HG03039 (cell line): ENCODE measurements around the gene RIF1.

Source experiments
- ATAC-seq: cut with Tn5 transposase; IDR thresholded peaks from one replicate; pipeline ENCODE4 v1.9.1; 2021; ENCODE audit warnings: mild to moderate bottlenecking, moderate library complexity; ENCODE audit not compliant: unreplicated experiment

Gene RIF1, protein sequence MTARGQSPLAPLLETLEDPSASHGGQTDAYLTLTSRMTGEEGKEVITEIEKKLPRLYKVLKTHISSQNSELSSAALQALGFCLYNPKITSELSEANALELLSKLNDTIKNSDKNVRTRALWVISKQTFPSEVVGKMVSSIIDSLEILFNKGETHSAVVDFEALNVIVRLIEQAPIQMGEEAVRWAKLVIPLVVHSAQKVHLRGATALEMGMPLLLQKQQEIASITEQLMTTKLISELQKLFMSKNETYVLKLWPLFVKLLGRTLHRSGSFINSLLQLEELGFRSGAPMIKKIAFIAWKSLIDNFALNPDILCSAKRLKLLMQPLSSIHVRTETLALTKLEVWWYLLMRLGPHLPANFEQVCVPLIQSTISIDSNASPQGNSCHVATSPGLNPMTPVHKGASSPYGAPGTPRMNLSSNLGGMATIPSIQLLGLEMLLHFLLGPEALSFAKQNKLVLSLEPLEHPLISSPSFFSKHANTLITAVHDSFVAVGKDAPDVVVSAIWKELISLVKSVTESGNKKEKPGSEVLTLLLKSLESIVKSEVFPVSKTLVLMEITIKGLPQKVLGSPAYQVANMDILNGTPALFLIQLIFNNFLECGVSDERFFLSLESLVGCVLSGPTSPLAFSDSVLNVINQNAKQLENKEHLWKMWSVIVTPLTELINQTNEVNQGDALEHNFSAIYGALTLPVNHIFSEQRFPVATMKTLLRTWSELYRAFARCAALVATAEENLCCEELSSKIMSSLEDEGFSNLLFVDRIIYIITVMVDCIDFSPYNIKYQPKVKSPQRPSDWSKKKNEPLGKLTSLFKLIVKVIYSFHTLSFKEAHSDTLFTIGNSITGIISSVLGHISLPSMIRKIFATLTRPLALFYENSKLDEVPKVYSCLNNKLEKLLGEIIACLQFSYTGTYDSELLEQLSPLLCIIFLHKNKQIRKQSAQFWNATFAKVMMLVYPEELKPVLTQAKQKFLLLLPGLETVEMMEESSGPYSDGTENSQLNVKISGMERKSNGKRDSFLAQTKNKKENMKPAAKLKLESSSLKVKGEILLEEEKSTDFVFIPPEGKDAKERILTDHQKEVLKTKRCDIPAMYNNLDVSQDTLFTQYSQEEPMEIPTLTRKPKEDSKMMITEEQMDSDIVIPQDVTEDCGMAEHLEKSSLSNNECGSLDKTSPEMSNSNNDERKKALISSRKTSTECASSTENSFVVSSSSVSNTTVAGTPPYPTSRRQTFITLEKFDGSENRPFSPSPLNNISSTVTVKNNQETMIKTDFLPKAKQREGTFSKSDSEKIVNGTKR (N-terminal part only)

DNA sequence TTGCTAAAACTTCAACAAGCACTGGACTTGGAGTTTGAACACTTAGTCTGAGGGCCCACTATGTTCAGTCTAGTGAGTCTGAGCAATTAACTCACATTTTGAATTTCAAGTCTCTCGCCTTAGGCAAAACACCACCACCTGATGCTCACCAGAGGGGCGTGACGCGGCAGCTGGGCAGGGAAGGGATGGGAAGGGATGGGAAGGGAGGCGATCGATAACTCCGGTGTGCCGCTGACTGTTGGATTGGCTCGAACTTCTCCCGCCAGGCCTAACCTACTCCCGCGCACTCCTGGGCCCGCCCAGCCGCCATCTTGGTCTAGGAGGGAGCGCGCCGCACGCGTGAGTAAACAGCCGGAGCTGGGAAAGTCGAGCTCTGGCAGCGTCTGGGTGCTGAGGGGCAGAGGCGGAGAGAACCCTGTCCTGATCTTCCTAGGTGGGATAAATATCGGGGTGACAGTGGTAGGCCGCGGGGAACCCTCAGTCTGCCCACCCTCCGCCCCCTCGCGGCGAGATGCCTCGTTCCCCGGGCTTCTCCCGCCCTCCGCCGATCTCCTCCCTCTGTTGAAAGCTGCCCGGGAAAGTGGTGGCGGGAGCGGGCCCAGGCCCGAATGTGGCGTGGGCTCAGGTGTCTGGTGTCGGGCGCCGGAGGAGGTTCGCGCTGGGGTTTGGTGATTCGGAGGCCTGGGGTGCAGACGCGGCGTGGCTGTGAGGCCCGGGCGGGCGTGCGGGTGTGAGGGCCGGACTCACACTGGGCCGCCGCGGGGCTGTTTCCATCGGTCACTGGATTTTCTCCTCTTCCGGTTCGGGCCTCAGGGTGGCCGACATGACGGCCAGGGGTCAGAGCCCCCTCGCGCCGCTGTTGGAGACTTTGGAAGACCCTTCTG is at the start of gene RIF1:
TSS of gene RIF1 (plus strand) at position 302 of the 884 bp plus-strand sequence. CDS start at position 824, 522 bp downstream.
- ATAC-seq, result peak; percentile 93

DNA sequence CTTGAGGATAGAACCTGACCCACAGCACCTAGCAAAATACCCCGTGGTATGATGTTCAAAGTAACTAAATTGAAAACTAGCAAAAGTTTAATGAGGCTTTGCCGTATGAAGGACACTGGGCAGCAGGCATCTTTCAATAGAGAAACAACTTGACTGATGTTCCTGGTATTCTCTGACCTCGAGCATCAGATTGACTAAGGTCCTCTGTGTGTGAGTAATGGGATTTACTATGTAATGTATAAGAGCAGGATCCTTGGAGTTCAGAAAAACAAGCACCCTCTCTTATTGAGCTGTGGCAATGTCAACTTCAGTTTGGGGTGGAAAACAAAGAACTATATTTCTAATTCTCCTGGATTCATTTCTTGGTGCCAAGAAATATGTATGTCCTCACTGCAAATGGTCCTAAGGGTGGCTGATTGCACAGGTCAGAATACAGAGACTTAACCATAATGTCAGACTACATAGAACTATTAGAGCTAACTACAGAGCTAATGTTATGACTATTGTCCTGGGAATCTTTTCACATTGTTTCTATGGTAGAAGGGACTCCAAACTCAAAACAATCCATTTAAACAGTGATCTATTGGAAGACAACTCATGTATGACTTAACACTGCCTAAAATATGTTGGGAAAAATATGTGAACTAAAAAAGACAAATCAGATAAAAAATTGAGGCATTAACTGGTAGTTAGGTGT is 47.9 kb upstream of the RIF1 start:
- no peak for ATAC-seq

DNA sequence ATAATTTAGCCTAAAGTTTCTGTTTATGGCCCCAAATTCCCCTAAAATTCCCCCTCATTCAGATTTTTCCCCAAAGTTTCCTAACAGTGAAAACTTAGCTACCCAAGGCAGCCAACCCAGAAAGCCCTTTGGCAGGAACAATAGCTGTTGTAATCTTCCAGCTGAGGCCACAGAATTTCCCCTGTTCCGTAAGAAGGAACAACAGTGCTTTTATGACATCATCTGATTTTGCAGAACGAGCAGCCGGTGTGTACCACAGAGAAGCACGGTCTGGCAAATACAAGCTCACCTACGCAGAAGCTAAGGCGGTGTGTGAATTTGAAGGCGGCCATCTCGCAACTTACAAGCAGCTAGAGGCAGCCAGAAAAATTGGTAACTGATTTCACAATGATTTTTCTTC is 46.0 kb upstream of the RIF1 start:
- peak; percentile 84 for ATAC-seq

DNA sequence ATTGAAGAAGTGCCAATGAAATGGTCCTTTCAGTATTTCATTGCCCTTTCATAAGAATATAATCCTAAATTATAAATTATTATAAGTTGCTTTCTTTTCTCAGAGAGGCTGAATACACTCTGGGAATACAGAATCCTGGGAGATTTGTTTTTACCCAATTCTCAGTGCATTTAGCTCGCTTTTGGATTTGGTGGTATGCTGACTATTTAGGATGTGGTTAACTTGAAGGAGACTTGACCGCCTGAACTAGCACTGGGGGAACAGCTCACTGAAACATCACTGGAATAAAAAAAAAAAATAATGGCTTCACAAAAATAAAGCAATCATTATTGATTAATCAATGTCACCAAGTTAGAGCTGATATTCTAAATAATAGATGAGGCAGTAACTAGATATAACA is 42.1 kb upstream of the RIF1 start:
- ATAC-seq, result no peak

DNA sequence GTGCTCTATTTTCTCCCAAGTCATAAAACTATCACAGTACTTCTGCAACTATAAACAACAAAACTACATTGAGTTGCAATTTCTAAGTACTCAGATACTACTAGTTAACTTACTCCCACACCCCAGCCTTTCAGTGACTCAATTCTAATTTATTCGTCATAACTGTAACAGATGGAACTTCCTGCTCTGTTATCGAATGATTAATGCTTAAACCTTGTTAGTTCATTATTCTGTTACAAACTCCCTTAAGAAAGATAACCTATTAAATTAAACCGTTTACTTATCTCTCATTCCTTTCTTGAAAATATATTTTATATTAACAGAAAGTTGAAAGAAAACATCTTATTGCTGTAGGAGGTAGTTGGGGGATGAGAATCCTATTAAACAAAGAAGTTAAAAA is 35.3 kb upstream of the RIF1 start:
- ATAC-seq, result peak; percentile 93

DNA sequence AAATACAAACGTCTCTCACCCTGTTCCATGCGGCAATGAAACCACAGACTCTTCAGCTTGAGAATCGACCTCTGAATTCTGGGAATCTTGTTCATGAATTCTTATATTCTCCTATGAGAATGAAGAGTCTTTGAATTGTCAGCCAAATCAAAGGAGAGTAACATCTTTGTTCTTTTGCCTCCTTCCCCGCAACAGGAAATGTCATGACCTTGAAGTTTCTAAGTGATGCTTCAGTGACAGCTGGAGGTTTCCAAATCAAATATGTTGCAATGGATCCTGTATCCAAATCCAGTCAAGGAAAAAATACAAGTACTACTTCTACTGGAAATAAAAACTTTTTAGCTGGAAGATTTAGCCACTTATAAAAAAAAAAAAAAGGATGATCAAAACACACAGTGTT is 30.5 kb upstream of the RIF1 start:
- no peak for ATAC-seq

DNA sequence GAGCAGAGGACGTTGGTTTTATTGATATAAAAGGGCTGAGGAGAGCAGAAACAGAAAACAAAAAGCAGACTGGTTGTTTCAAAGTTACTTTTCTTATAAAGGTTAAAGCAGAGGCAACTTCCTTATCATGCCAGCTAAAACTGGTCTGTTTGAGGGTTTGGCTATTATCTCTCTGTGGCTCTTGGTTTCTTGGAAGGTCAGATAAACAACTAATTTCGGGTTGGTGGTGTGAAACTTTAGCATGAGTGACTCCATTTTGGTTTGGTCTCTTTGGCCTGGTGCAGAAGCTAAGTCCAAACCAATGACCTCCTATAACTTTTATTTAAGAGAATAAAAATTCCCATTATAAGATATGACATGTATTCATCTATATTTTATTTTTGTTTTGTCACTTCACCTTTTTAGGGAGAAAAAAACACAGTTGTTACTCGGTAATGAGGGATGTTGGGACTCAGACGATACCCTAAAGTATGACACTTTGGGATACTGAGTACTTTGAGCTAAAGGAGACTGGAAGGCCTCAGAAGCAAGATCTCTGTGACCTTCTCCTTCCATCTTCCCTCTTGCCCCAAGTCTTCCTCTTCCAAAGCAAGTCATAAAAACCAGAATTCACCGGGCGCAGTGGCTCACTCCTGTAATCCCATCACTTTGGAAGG is 29.0 kb upstream of the RIF1 start:
- ATAC-seq, result no peak

DNA sequence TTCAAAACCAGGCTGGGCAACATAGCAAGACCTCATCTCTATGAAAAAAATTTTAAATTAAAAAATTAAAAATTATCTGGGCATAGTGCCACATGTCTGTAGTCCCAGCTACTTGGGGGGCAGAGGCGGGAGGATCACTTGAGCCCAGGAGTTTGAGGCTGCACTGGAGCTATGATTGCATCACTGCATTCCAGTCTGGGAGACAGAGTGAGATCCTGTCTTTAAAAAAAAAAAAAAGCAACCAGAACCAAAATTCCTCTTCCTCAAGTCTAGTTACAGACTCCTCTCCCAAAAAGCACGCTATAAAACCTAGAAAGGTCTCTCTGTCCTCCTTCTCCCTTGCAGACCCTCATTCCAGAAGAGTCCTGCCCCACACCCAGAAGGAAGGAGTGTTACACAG is 28.4 kb upstream of the RIF1 start:
- no peak for ATAC-seq

DNA sequence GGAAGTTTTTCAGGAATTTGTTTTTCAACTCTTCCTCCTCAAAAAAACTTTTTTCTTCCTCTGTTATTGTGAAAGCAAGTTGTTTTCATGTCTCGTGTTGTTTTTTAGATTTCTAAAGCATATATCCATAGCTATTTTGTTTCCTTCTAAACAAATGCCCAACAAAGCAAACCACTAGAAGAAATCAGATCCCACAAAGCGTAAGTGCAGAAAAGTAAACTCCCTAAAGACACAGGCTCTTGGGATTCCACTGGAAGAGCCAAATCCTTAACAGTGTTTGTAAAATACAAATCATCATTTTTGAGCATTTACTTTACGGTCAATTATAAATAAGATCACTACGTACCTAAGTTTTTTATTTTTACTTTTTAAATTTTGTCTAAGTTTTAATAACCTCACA is 21.7 kb upstream of the RIF1 start:
- no peak for ATAC-seq

DNA sequence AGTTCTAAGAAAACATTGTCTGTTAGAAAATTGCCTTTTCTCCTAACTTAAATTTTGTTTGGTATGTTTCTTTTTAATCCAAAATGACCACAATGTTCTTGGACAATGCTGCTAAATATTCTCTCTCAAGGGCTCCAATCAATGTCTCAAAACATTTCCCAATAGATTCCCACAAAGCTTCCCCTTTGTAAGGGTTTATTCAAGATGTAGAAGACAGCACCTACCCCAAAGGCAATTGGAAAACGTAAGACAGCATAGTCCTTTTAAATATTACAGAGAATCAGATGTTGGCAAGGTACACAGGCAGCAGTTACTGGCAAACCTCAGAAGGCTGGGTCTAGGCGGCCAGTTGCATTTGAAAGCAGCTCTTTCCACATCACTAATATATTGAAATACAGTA is 18.3 kb upstream of the RIF1 start:
- no peak for ATAC-seq

DNA sequence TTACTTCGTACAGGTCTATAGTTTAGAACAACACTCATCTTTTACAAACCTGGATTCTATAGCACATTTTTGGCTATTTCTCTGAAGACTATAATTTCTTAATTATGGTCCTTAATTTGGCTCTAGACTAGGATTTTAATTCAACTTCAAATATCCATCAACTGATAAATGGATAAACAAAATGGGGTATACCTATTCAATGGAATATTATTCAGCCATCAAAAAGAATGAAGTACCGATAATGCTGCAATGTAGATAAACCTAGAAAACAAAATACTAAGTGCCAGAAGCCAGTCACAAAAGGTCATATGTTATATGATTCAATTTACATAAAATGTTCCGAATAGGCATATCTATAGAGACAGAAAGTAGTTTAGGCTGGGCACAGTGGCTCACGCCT is 15.2 kb upstream of the RIF1 start:
- no peak for ATAC-seq

DNA sequence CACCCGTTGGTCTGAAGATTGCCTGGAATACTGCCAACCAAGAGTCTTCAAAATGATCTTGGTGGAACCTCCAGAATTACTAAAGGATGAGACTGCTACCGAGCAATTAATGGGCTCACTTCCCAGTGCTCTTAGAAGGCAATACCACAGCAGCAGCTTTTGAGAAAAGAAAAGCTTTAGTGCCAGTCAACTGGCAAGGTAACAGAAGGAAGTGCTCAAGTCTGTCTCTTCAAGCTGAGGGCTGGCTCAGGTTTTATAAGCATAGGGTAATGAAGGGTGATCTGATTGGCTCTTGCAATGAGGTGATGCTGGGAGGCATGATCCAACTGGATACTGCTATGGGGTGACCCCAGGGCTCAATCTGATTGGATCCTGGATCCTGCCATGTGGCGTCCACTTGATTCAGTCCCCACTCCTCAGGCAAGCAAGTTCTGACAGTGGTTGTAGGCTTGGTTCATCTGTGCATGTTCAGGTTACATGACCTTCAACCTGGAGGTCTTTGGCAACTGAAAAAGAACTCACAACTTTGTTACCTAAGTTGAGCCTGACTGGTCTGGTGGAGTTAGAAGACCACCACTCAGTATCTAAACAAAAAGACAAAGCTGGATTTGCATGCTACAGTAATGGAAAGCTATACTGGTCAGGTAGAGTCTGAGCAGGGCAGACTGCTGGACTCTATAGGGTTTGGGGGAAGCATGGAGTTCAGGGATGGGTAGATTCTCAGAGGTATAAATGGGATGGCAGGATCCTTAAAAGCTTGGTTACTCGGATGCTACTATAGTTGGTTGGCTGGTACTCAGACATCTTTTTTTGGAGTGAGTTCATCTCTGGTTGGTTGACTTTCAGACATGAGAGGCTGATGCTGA is 14.0 kb upstream of the RIF1 start:
- no peak for ATAC-seq

DNA sequence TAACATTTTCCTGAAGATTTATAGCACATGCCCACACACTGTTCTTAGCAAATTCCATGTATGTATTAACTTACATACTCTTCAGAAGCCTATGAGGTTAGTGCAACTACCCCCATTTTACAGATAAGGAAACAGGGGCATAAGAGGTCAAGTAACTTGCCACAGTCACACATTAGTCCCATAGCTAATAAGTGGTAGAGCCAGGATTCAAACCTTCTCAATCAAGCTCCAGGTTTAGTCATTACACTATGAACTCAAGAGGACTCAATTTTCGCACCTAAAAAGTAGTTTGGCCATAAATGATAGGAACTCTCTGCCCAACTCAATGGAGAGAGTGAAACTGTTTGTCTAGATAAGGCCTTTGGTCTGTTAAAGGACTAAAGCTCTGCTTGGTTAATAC is 9.7 kb upstream of the RIF1 start:
- no peak for ATAC-seq

DNA sequence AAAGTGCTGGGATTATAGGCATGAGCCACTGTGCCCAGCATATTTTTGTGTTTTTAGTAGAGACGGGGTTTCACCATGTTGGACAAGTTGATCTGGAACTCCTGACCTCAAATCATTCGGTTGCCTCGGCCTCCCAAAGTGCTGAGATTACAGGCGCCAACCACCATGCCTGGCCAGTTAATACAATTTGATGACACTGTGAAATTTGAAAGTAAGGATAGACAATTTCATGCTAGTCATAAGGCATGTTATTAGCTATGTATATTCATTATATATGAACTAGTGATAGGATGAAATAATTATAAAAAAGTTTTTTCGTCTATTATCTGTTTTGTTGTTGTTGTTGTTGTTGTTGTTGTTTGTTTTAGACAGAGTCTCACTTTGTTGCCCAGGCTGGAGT is 8.6 kb upstream of the RIF1 start:
- no peak for ATAC-seq

DNA sequence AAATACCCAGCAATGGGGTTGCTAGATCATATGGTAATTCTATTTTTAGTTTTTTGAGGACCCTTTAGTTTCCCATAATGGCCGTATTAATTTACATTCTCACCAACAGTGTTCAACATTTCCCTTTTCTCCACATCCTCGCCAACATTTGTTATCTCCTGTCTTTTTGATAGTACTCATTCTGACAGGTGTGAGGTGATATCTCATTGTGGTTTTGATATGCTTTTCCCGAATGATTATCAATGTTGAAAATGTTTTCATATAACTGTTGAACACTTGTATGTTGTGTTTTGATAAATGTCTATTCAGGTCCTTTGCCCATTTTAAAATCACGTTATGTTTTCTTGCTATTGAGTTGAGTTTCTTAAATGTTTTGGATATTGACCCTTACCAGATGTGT is 5.8 kb upstream of the RIF1 start:
- ATAC-seq, result no peak

DNA sequence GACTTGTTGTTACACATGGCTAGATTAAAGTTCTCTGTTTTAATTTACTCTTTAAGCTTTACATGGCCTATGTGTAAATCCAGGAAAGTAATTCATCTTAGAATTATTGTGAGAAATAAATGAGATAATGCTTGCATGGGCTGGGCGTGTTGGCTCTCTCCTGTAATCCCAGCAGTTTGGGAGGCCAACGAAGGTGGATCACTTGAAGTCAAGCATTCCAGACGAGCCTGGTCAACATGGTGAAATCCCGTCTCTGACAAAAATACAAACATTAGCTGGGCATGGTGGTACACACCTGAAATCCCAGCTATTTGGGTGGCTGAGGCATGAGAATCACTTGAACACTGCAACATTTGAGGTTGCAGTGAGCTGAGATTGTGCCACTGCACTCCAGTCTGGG is 4.3 kb upstream of the RIF1 start:
- ATAC-seq, result no peak

DNA sequence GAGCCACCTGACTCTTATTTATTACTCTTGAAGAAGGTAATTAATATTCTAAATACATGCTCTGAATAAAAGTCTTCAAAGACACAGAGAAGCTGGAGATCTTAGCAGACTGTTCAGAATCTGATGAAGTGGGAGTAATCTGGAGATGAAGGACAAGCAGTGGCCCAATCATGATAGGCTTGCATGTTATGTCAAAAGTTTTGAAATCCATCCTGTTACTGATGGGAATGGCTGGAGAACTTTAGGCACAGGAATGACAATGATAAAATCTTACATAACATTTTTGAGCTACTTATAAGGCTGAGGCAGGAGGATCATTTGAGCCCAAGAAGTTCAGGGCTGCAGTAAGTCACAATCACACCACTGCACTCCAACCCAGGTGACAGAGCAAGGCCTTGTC is 2.4 kb upstream of the RIF1 start:
- ATAC-seq, result no peak
